Body of pancreas (tissue), 4 donors: ENCODE measurements around the gene SMAD5.

Source experiments
- POLR2A ChIP-seq, 3 donors: fragments of 450-650 bp; IDR thresholded peaks; one replicate each; pipeline ENCODE4 v1.6.1; 2016; ENCODE audit warnings: antibody characterized with exemption in 3 of 3, mild to moderate bottlenecking in 2 of 3
- TF ChIP-seq, protein P1 (sequence below), 7 experiments: fragments of 450-650 bp in 4 of 7; fragments of 200-600 bp in 3 of 7; sonication (generic) in 3 of 7; IDR thresholded peaks; one replicate each; pipeline ENCODE4 v1.5.1; 2016 to 2019; ENCODE audit warnings: antibody characterized with exemption in 7 of 7

DNA sequence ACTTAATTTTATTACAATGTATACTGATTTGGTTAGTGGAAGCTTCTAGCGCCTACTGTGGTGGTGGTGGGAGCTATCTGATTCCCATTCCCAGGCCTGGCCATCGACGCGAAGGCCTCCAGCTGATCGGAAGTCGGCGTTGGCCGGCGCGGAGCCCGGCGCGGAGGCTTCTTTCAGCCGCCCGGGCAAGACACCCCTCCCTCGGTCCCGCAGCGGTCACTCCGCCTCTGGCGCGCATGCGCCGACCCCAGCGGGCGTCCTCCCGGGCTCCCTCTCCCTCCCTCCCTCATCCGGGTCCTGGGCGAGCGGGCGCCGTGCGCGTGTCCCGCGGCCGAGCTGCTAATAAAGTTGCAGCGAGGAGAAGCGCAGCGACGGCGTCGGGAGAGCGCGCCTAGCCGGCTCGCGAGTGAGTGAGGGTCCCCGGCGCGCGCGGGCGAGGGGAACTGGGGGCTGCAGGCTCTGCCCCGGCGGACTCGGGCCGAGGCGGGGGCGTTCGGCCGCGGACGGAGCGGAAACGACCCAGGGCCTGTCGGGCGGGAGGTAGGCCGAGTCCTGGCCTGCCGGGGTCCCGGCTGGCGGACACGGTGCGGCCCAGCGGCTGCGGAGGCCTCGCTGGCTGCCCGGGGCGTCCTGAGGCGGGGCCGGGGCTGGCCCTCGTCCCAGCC, at the start of gene SMAD5:
- TF ChIP-seq, protein P1, sequence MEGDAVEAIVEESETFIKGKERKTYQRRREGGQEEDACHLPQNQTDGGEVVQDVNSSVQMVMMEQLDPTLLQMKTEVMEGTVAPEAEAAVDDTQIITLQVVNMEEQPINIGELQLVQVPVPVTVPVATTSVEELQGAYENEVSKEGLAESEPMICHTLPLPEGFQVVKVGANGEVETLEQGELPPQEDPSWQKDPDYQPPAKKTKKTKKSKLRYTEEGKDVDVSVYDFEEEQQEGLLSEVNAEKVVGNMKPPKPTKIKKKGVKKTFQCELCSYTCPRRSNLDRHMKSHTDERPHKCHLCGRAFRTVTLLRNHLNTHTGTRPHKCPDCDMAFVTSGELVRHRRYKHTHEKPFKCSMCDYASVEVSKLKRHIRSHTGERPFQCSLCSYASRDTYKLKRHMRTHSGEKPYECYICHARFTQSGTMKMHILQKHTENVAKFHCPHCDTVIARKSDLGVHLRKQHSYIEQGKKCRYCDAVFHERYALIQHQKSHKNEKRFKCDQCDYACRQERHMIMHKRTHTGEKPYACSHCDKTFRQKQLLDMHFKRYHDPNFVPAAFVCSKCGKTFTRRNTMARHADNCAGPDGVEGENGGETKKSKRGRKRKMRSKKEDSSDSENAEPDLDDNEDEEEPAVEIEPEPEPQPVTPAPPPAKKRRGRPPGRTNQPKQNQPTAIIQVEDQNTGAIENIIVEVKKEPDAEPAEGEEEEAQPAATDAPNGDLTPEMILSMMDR (IDR thresholded peaks at IDR 0.05): peak in 1 of 7 experiments; percentile 1
- TF ChIP-seq POLR2A (IDR thresholded peaks at IDR 0.05): peak; percentile 74 to 86 (median 84)
